Measurements from ENCODE around the gene KLHL29.

Gene KLHL29

DNA sequence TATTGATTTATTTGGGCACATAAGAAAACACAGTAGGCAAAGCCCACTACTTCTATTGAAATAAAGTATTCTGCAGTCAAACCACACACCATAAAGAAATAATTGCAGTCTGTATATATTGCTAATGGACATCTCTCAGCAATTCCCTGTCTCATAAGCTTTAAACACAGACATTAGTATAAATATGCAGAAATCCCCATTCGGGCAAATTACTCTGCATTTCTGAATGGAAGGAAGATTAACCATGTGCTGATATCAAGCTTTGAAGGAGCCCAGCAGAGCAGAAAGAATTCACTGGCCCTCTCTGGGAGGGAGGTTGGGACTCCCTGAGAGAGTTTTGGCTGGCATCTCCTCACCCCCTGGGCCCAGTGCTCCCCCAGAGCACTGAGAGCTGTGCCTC lies 272.4 kb downstream of the KLHL29 start:
- TF ChIP-seq FOXM1 (IDR thresholded peaks at IDR 0.05; ENCODE audit: borderline replicate concordance, low read depth) = no peak
- TF ChIP-seq, protein P1, sequence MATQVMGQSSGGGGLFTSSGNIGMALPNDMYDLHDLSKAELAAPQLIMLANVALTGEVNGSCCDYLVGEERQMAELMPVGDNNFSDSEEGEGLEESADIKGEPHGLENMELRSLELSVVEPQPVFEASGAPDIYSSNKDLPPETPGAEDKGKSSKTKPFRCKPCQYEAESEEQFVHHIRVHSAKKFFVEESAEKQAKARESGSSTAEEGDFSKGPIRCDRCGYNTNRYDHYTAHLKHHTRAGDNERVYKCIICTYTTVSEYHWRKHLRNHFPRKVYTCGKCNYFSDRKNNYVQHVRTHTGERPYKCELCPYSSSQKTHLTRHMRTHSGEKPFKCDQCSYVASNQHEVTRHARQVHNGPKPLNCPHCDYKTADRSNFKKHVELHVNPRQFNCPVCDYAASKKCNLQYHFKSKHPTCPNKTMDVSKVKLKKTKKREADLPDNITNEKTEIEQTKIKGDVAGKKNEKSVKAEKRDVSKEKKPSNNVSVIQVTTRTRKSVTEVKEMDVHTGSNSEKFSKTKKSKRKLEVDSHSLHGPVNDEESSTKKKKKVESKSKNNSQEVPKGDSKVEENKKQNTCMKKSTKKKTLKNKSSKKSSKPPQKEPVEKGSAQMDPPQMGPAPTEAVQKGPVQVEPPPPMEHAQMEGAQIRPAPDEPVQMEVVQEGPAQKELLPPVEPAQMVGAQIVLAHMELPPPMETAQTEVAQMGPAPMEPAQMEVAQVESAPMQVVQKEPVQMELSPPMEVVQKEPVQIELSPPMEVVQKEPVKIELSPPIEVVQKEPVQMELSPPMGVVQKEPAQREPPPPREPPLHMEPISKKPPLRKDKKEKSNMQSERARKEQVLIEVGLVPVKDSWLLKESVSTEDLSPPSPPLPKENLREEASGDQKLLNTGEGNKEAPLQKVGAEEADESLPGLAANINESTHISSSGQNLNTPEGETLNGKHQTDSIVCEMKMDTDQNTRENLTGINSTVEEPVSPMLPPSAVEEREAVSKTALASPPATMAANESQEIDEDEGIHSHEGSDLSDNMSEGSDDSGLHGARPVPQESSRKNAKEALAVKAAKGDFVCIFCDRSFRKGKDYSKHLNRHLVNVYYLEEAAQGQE (IDR thresholded peaks at IDR 0.05; ENCODE audit: low read depth) = no peak

DNA sequence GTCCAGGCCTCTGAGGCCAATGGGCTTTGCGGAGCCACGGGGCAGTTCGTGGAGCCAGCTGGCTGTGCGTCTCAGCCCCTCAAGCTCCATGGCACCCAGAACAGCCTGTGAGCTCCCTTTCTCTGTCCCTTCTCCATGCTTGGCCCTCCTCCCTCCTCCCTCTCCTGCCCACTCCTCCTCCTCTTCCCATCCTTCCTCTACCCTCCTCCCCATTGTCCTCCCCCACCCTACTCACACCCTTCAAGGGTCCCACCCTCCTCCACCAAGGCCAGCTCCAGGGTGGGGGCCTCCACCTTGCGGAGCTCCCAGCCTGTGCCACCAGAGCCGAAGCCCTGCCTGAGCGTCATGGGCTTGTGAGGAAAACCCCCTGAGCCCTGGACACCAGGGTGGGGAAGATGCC lies 273.0 kb downstream of the KLHL29 start:
- TF ChIP-seq, protein P2, sequence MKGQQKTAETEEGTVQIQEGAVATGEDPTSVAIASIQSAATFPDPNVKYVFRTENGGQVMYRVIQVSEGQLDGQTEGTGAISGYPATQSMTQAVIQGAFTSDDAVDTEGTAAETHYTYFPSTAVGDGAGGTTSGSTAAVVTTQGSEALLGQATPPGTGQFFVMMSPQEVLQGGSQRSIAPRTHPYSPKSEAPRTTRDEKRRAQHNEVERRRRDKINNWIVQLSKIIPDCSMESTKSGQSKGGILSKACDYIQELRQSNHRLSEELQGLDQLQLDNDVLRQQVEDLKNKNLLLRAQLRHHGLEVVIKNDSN (IDR thresholded peaks at IDR 0.05) = no peak
- TF ChIP-seq YY1 (IDR thresholded peaks at IDR 0.05; ENCODE audit: low read depth) = no peak
- no peak for TF ChIP-seq RAD21 (IDR thresholded peaks at IDR 0.05; ENCODE audit: low read depth)
- TF ChIP-seq TAF1 (IDR thresholded peaks at IDR 0.05; ENCODE audit: low read depth) = no peak
- no peak for TF ChIP-seq TEAD4 (IDR thresholded peaks at IDR 0.05)
- no peak for TF ChIP-seq EP300 (IDR thresholded peaks at IDR 0.05; ENCODE audit: borderline replicate concordance)
- TF ChIP-seq CEBPB (IDR thresholded peaks at IDR 0.05) = no peak
- TF ChIP-seq FOXM1 (IDR thresholded peaks at IDR 0.05; ENCODE audit: borderline replicate concordance, low read depth) = no peak
- TF ChIP-seq ZBTB7A (IDR thresholded peaks at IDR 0.05; ENCODE audit: low read depth) = no peak
- TF ChIP-seq EGR1 (IDR thresholded peaks at IDR 0.05) = no peak
- TF ChIP-seq TCF12 (IDR thresholded peaks at IDR 0.05; ENCODE audit: low read depth) = no peak
- TF ChIP-seq NFIC (IDR thresholded peaks at IDR 0.05) = no peak
- TF ChIP-seq, protein P3, sequence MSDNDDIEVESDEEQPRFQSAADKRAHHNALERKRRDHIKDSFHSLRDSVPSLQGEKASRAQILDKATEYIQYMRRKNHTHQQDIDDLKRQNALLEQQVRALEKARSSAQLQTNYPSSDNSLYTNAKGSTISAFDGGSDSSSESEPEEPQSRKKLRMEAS (IDR thresholded peaks at IDR 0.05) = no peak
- TF ChIP-seq, protein P1 (IDR thresholded peaks at IDR 0.05; ENCODE audit: low read depth) = no peak

DNA sequence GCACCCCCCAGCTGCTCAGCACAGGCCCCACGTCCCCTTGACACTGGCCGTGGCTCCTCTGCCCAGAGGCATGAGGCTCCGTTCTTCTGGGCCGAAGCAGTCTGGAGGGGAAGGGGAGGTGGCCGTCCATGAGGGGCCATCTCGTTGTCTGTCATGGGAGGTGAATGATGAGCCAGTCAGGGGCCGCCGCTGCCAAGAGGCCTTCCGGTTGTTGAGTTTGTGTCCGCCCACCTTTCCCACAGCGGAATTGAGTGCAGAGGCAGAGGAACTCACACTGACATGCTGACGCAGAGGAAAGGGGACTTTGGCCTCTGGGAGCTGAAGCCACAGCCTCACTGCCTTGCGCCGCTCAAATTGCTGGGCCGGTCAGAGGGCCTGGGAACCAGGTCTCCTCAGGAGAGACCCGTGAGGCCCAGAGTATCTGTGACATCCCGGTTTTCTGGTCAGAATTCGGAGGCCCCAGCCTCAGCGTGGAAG lies 273.5 kb downstream of the KLHL29 start:
- no peak for TF ChIP-seq YY1 (IDR thresholded peaks at IDR 0.05; ENCODE audit: low read depth)
- no peak for TF ChIP-seq CEBPB (IDR thresholded peaks at IDR 0.05)
- no peak for TF ChIP-seq FOXM1 (IDR thresholded peaks at IDR 0.05; ENCODE audit: borderline replicate concordance, low read depth)
- TF ChIP-seq RAD21 (IDR thresholded peaks at IDR 0.05; ENCODE audit: low read depth) = no peak

DNA sequence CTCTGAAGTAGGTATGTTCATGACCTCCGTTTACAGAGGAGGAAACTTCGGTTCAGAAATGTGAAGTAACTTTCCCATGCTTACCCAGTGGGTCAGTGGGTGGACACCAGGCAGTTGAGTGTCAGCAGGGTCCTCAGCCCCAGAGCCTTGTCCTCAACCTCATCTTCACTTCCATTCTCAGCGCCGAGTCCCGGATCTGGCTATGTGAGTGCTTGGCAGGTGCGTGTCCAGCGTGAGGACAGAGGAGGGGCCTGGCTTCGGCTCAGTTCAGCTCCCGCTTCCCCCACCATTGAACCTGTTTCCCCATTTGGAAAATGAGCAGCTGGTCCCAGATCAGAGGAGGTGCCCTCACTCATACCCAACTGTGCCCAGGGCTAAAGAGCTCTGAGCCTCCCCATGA lies 274.3 kb downstream of the KLHL29 start:
- TF ChIP-seq NFIC (IDR thresholded peaks at IDR 0.05) (no peak), EP300 (IDR thresholded peaks at IDR 0.05; ENCODE audit: borderline replicate concordance) (no peak), TAF1 (IDR thresholded peaks at IDR 0.05; ENCODE audit: low read depth) (no peak), CEBPB (IDR thresholded peaks at IDR 0.05) (no peak), TCF12 (IDR thresholded peaks at IDR 0.05; ENCODE audit: low read depth) (no peak), EGR1 (IDR thresholded peaks at IDR 0.05) (no peak), RAD21 (IDR thresholded peaks at IDR 0.05; ENCODE audit: low read depth) (no peak), TEAD4 (IDR thresholded peaks at IDR 0.05) (no peak), CREB1 (IDR thresholded peaks at IDR 0.05; ENCODE audit: low read depth) (no peak), YY1 (IDR thresholded peaks at IDR 0.05; ENCODE audit: low read depth) (no peak), ZBTB7A (IDR thresholded peaks at IDR 0.05; ENCODE audit: low read depth) (no peak), FOXM1 (IDR thresholded peaks at IDR 0.05; ENCODE audit: borderline replicate concordance, low read depth) (no peak)
- TF ChIP-seq, protein P1 (IDR thresholded peaks at IDR 0.05; ENCODE audit: low read depth) = no peak
- TF ChIP-seq, protein P2 (IDR thresholded peaks at IDR 0.05) = no peak
- TF ChIP-seq, protein P3 (IDR thresholded peaks at IDR 0.05) = no peak

DNA sequence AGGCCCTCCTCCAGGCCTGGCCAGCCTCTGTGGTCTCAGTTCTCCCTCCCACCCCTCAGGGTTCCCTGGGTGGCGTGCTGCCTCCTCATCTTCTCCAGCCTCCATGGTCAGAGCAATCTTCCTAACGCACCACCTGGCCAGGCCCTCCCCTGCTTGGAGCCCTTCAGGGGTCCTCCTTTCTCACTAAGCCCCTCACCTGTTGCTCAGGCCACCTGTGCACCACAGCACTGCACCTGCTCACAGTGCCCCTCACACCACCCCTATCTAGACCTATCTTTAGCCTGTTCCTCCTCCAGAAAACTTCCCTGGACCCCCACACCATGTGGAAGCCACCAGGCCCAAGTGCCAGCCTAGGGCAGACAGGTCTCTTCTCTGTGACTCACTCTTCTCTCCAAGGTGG lies 274.8 kb downstream of the KLHL29 start:
- TF ChIP-seq, protein P2 (IDR thresholded peaks at IDR 0.05) = no peak
- TF ChIP-seq NFIC (IDR thresholded peaks at IDR 0.05) (no peak), CEBPB (IDR thresholded peaks at IDR 0.05) (no peak), TAF1 (IDR thresholded peaks at IDR 0.05; ENCODE audit: low read depth) (no peak), TEAD4 (IDR thresholded peaks at IDR 0.05) (no peak), YY1 (IDR thresholded peaks at IDR 0.05; ENCODE audit: low read depth) (no peak), TCF12 (IDR thresholded peaks at IDR 0.05; ENCODE audit: low read depth) (no peak), RAD21 (IDR thresholded peaks at IDR 0.05; ENCODE audit: low read depth) (no peak), FOXM1 (IDR thresholded peaks at IDR 0.05; ENCODE audit: borderline replicate concordance, low read depth) (no peak), ZBTB7A (IDR thresholded peaks at IDR 0.05; ENCODE audit: low read depth) (no peak), CREB1 (IDR thresholded peaks at IDR 0.05; ENCODE audit: low read depth) (no peak), EP300 (IDR thresholded peaks at IDR 0.05; ENCODE audit: borderline replicate concordance) (no peak), EGR1 (IDR thresholded peaks at IDR 0.05) (no peak)
- TF ChIP-seq, protein P1 (IDR thresholded peaks at IDR 0.05; ENCODE audit: low read depth) = no peak
- TF ChIP-seq, protein P3 (IDR thresholded peaks at IDR 0.05) = no peak

Measured in Ishikawa (cell line).